22Rv1 (cell line): ENCODE data around the gene DISC1.

Experiments used
- CTCF ChIP-seq: fragments of 450-650 bp; IDR thresholded peaks from 2 replicates; pipeline ENCODE4 v1.5.1; 2017; ENCODE audit warnings: mild to moderate bottlenecking
- ZFX ChIP-seq: fragments of 450-650 bp; IDR thresholded peaks from 2 replicates; pipeline ENCODE4 v1.6.1; 2017; ENCODE audit warnings: antibody characterized with exemption, borderline replicate concordance

DNA sequence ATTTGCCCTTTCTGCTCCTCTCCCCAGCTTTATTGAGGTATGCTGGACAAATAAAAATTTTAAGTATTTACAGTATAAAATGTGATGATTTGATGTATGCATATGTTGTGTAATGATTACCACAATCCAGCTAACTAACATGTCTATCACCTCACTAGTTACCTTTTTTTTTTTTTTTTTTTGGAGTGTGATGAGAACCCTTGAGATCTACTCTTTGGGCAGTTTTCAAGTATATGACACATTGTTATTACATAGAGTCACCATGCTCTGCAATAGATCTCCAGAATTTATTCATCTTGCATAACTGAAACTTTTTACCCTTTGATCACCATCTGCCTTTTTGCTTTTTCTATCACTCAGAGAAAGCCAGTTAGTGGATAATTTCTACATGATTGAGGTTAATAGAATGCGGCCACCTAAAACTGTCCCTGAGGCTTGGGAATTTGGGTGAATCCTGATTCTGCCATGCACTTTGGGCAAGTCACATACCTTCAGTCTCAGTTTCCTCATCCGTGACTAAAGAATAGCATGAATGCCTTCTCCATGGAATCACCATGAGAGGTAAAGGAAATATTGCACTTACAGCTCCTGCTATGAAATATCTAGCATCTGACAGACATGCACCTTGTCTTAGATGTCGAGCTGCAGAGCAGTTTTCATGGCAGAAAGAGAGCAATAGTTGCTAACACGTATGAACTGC lies 295.2 kb downstream of the DISC1 start:
- no peak for TF ChIP-seq CTCF
- TF ChIP-seq ZFX = no peak
